HG02623 (cell line): Measurements from ENCODE around the gene BRD2.

Experiments
- ATAC-seq: cut with Tn5 transposase; IDR thresholded peaks from one replicate; pipeline ENCODE4 v1.9.1; 2021; ENCODE audit warnings: moderate library complexity; ENCODE audit not compliant: unreplicated experiment

Gene BRD2

GRCh38 chr6:33023536-33023935 is 55.1 kb downstream of the BRD2 start:
- no peak for ATAC-seq

- ATAC-seq, result no peak
These were observed 56.1 kb downstream of the BRD2 start for GRCh38 chr6:33024521-33024920.

GRCh38 chr6:33028220-33028849 is 59.9 kb downstream of the BRD2 start:
- ATAC-seq, result no peak

DNA sequence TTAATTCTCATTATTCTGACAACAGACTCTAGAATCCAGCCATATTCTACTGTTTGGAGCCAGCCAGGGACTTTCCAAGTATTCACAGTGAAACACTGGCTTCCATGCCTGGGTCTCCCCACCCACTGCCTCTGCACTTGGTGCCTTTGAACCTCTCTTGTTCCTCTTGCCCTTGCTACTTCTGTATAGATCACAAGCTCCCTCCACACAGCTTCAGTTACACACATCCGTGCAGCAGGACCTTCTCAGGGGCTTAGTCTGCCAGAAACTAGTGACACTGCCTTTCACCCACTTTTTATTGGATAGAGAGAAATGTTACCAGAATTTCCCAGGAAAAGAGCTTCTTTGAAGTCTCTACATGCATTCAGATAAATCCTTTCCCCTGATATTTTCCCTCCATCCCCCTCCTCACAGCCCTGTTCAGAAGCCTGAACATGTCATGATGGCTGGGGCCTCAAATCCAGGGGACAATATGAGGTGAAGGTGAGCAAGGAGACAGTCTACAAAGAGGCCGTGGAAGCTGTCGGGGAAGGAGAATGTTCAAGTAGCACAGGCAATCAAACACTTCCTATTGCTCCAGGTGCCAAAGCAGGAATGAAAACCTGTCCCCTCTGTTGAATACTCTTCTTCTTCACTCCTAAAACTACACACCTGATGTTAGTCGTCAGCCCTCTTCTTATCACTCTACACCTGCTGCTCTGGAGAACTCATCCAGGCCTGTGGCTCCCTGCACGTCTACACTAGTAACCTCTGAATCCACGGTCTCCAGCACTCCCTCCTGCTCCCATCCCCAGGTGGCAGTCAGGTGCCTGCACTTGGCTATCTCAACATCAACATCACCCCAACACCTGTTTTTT is 61.2 kb downstream of the BRD2 start:
- peak; percentile 56 for ATAC-seq

GRCh38 chr6:33030245-33030644 is 61.9 kb downstream of the BRD2 start:
- ATAC-seq, result no peak
